ENCODE measurements around the gene PPP2R3B. TPM values are rescaled to one million over a fixed set of nuclear protein-coding genes. Genes with fewer than 3 reads are reported as not detected.
"Not testable (repeated sequence)": the region's sequence is repeated elsewhere in the genome, so short reads cannot be mapped to it uniquely, and the experiment has no call there.

PPP2R3B gene
- total and polyA plus RNA-seq, 3 experiments from 2014 or later: 10.0 to 23.1 (median 21.2) TPM

DNA sequence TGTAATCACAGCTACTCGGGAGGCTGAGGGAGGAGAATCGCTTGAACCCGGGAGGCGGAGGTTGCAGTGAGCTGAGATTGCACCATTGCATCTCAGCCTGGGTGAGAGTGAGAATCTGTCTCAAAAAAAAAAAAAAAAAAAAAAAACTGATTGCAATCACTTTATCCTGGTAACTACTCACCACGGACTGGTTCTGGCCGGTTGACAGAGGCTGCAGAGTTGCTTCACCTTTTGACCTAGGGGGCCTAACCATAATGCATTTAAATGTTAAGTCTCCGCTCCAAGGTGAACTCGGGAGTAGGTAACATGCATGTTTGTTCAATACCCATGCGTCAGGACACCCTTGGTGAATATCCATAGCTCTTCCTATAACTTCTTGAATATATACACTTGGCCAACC is 1.8 kb downstream of the PPP2R3B start:
- H3K27me3 Mint-ChIP-seq: peaks cover 0 to 5% of the 10 kb centered on the region in 2 donors
- Histone ChIP-seq H3K36me3 (ENCODE audit: insufficient read depth, low read length) (no peaks in the 10 kb centered on the region), H3K4me3 (ENCODE audit: low read length) (no peak overlapping the region), H3K9me3 (ENCODE audit: low read length) (no peaks in the 10 kb centered on the region), H3K4me1 (ENCODE audit: insufficient read depth, low read length) (peaks cover 6% of the 10 kb centered on the region), H3K27me3 (ENCODE audit: insufficient read depth, low read length, poor library complexity, severe bottlenecking) (no peaks in the 10 kb centered on the region), H3K27ac (ENCODE audit: low read depth, low read length) (no peak overlapping the region)
- POLR2A ChIA-PET: no interaction called here
- peak overlapping the region in 2 of 8 donors; percentile 43 to 64 for H3K27ac Mint-ChIP-seq
- no peaks in the 10 kb centered on the region for H3K9me3 Mint-ChIP-seq
- H3K4me1 Mint-ChIP-seq: peaks cover 8 to 15% (median 10%) of the 10 kb centered on the region in 3 donors
- no peak for DNase-seq
- H3K4me3 Mint-ChIP-seq: peak overlapping the region in 6 of 7 donors; percentile 31 to 69 (median 54)
- peaks cover 0 to 5% (median 0%) of the 10 kb centered on the region in 3 donors for H3K36me3 Mint-ChIP-seq
- CTCF ChIA-PET: no interaction called here

DNA sequence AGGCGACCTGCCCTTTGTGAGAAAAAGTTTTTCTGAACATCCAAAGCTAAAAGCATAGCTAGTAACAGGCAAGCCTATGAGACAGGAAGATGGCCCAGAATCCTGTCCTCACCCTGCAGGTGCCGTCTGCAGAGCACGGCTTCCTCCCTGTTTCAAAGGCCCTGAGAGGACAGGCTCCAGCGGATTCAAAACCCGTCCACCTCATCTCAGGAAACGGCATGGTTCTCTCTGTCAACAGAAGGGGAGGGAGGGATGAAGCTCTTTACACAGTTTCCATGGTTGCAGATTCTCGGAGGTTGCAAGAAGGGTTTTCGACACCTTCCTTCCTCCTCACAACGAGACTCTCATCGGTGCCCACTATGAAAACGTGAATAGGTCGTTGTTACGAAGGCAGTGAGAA is 8.3 kb downstream of the PPP2R3B start:
- no peak overlapping the region for H3K27ac Mint-ChIP-seq
- H3K9me3 Mint-ChIP-seq: no peaks in the 10 kb centered on the region

DNA sequence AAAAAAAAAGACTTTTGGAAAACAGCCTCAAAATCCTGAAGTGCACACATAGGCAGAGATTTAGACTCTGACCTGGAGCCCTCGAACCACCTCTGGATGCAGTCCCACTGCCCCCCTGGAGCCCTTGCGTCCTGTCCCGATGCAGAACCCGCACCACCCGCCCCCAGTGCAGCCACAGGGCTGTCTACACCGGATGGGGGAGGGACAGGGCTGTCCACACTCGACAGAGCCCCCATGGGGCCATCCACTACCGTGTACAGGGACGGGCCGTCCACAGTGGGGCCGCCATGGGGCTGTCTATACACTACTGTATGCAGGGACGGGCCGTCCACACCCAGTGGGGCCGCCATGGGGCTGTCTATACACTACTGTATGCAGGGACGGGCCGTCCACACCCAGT is 10.5 kb downstream of the PPP2R3B start:
- Mint-ChIP-seq H3K4me1 (peaks cover 21 to 41% (median 25%) of the 10 kb centered on the region in 3 donors), H3K27me3 (peaks cover 29 to 47% of the 10 kb centered on the region in 2 donors)
- CTCF ChIA-PET; H3K27me3 ChIP-seq (ENCODE audit: insufficient read depth, low read length, poor library complexity, severe bottlenecking); DNase-seq; POLR2A ChIA-PET; H3K4me3 ChIP-seq (ENCODE audit: low read length); H3K4me3 Mint-ChIP-seq; H3K9me3 Mint-ChIP-seq; H3K9me3 ChIP-seq (ENCODE audit: low read length); H3K36me3 Mint-ChIP-seq; H3K27ac Mint-ChIP-seq; H3K36me3 ChIP-seq (ENCODE audit: insufficient read depth, low read length); H3K27ac ChIP-seq (ENCODE audit: low read depth, low read length): not testable (repeated sequence)
- H3K4me1 ChIP-seq (ENCODE audit: insufficient read depth, low read length): peaks cover 17% of the 10 kb centered on the region

More for the DNA sequence above, 8.3 kb downstream of the PPP2R3B start:
- peaks cover 7% of the 10 kb centered on the region for H3K27me3 ChIP-seq (ENCODE audit: insufficient read depth, low read length, poor library complexity, severe bottlenecking)
- H3K4me3 Mint-ChIP-seq: peak overlapping the region in 1 of 7 donors; percentile 6
- no peaks in the 10 kb centered on the region for H3K9me3 ChIP-seq (ENCODE audit: low read length)
- H3K27ac ChIP-seq (ENCODE audit: low read depth, low read length): no peak overlapping the region
- H3K27me3 Mint-ChIP-seq: peaks cover 16 to 29% of the 10 kb centered on the region in 2 donors
- H3K4me1 Mint-ChIP-seq: peaks cover 14 to 28% (median 15%) of the 10 kb centered on the region in 3 donors
- ChIA-PET CTCF (no interaction called here), POLR2A (no interaction called here)
- H3K4me1 ChIP-seq (ENCODE audit: insufficient read depth, low read length): peaks cover 17% of the 10 kb centered on the region
- no peaks in the 10 kb centered on the region for H3K36me3 ChIP-seq (ENCODE audit: insufficient read depth, low read length)
- DNase-seq: no peak
- H3K36me3 Mint-ChIP-seq: peaks cover 0 to 5% (median 0%) of the 10 kb centered on the region in 3 donors
- H3K4me3 ChIP-seq (ENCODE audit: low read length): no peak overlapping the region

DNA sequence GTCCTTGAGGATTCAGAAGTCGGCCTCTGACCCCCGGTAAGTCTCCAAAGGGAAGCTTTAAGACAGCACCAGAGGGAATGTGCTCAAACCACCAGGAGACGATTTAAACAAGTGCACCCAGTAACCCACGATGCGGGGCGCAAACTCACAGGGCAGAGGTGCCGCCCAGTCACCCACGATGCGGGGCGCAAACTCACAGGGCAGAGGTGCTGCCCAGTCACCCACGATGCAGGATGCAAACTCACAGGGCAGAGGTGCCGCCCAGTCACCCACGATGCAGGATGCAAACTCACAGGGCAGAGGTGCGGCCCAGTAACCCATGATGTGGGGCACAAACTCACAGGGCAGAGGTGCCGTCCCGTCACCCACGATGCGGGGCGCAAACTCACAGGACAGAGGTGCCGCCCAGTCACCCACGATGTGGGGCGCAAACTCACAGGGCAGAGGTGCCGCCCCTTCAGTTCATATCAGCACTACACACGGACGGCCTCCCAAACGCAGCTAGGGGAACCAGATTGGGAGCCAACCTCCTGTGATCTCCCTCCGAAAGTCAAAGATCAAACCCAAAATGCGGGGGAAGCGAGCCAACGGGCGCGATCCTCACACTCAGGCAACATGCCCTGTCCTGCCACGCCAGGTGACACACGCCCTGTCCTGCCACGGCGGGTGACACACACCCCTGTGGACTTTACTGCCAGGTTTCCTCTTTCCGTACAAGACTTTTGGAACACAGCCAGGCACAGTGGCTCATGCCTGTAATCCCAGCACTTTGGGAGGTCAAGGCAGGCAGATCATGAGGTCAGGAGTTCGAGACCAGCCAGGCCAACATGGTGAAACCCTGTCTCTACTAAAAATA is 11.3 kb downstream of the PPP2R3B start:
- Mint-ChIP-seq H3K9me3 (no peaks in the 10 kb centered on the region), H3K4me3 (peak overlapping the region; percentile 34 to 83 (median 64)), H3K4me1 (peaks cover 21 to 47% (median 25%) of the 10 kb centered on the region in 3 donors), H3K27me3 (peaks cover 29 to 47% of the 10 kb centered on the region in 2 donors), H3K36me3 (peaks cover 0 to 7% (median 0%) of the 10 kb centered on the region in 3 donors), H3K27ac (no peak overlapping the region)
- CTCF ChIA-PET: no interaction called here
- DNase-seq: no peak
- POLR2A ChIA-PET: no interaction called here
- no peak overlapping the region for H3K4me3 ChIP-seq (ENCODE audit: low read length)
- H3K9me3 ChIP-seq (ENCODE audit: low read length): no peaks in the 10 kb centered on the region
- peaks cover 17% of the 10 kb centered on the region for H3K4me1 ChIP-seq (ENCODE audit: insufficient read depth, low read length)
- no peaks in the 10 kb centered on the region for H3K36me3 ChIP-seq (ENCODE audit: insufficient read depth, low read length)
- H3K27ac ChIP-seq (ENCODE audit: low read depth, low read length): no peak overlapping the region
- H3K27me3 ChIP-seq (ENCODE audit: insufficient read depth, low read length, poor library complexity, severe bottlenecking): peaks cover 7% of the 10 kb centered on the region

DNA sequence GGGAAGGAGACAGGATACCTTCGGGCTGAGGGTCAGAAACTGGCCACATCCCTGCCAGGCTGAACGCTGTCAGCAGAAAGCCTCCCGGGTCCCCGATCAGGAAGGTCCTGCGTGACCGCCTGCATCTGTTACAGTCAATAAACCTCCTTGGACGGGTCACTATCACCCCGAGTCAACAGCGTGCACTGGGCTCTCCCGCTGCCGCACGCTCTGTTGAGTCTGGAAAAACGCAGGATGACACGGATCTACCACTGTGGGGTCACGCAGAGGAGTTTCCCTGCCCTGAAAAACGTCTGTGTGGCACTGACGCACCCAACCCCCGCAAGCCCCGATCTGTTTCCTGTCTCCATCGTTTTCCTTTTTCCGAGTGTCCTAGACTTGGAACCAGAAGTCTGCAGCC is 12.1 kb downstream of the PPP2R3B start:
- Mint-ChIP-seq H3K4me3 (peak overlapping the region in 6 of 7 donors; percentile 34 to 69 (median 60)), H3K36me3 (peaks cover 0 to 6% (median 0%) of the 10 kb centered on the region in 3 donors), H3K27ac (peak overlapping the region in 2 of 8 donors; percentile 47 to 52), H3K4me1 (peaks cover 21 to 47% (median 25%) of the 10 kb centered on the region in 3 donors), H3K9me3 (no peaks in the 10 kb centered on the region), H3K27me3 (peaks cover 29 to 47% of the 10 kb centered on the region in 2 donors)
- H3K27ac ChIP-seq (ENCODE audit: low read depth, low read length): no peak overlapping the region
- no peak overlapping the region for H3K4me3 ChIP-seq (ENCODE audit: low read length)
- H3K4me1 ChIP-seq (ENCODE audit: insufficient read depth, low read length): peaks cover 17% of the 10 kb centered on the region
- CTCF ChIA-PET: no interaction called here
- POLR2A ChIA-PET: no interaction called here
- H3K9me3 ChIP-seq (ENCODE audit: low read length): no peaks in the 10 kb centered on the region
- peaks cover 7% of the 10 kb centered on the region for H3K27me3 ChIP-seq (ENCODE audit: insufficient read depth, low read length, poor library complexity, severe bottlenecking)
- no peaks in the 10 kb centered on the region for H3K36me3 ChIP-seq (ENCODE audit: insufficient read depth, low read length)
- DNase-seq: no peak

DNA sequence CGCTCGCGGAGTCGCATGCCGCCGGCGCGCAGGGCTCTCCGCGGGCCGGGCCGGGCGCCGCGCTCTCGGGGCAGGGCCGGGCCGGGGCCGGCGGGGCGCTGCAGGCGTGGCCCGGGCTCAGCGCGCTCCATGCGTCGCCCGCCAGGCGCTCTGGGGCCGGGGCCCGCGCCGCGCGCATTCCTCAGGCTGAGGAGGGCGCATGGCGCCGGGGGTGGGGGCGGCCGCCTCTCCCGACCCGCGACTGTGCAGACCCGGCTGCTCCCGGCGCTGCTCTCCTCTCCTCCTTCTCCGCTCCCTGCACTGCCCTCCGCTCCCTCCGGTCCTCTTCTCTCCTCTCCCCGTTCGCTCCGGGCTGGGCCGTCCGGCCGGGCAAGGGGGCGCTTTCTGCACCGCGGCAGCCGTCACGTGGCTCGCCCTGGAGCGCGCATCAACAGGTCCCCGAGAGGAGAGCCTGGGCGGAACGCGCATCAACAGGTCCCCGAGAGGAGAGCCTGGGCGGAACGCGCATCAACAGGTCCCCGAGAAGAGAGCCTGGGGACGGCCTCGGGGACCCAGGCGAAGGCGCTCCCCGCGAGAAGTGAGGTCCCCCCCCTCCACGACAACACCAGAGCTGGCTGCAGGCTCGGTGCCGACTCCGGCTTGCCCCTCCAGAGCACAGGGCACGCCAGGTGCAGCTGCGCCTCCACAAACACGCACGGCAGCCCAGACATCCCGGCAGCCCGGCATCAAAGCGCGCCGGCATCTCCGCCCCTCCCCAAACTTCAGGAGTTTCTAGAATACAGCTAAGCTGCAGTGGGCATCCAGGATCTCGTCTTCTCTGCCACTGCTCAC is 12.9 kb downstream of the PPP2R3B start:
- peak in 1 of 5 donors; percentile 37 for DNase-seq
- H3K4me1 ChIP-seq (ENCODE audit: insufficient read depth, low read length): peaks cover 16% of the 10 kb centered on the region
- peaks cover 29 to 47% of the 10 kb centered on the region in 2 donors for H3K27me3 Mint-ChIP-seq
- no peaks in the 10 kb centered on the region for H3K9me3 Mint-ChIP-seq
- H3K27me3 ChIP-seq (ENCODE audit: insufficient read depth, low read length, poor library complexity, severe bottlenecking): peaks cover 7% of the 10 kb centered on the region
- CTCF ChIA-PET: no interaction called here
- H3K4me3 Mint-ChIP-seq: peak overlapping the region in 6 of 7 donors; percentile 47 to 69 (median 60)
- POLR2A ChIA-PET: no interaction called here
- H3K4me3 ChIP-seq (ENCODE audit: low read length): no peak overlapping the region
- no peaks in the 10 kb centered on the region for H3K9me3 ChIP-seq (ENCODE audit: low read length)
- H3K27ac ChIP-seq (ENCODE audit: low read depth, low read length): no peak overlapping the region
- peaks cover 0 to 6% (median 0%) of the 10 kb centered on the region in 3 donors for H3K36me3 Mint-ChIP-seq
- peaks cover 21 to 47% (median 25%) of the 10 kb centered on the region in 3 donors for H3K4me1 Mint-ChIP-seq
- H3K36me3 ChIP-seq (ENCODE audit: insufficient read depth, low read length): no peaks in the 10 kb centered on the region
- no peak overlapping the region for H3K27ac Mint-ChIP-seq

DNA sequence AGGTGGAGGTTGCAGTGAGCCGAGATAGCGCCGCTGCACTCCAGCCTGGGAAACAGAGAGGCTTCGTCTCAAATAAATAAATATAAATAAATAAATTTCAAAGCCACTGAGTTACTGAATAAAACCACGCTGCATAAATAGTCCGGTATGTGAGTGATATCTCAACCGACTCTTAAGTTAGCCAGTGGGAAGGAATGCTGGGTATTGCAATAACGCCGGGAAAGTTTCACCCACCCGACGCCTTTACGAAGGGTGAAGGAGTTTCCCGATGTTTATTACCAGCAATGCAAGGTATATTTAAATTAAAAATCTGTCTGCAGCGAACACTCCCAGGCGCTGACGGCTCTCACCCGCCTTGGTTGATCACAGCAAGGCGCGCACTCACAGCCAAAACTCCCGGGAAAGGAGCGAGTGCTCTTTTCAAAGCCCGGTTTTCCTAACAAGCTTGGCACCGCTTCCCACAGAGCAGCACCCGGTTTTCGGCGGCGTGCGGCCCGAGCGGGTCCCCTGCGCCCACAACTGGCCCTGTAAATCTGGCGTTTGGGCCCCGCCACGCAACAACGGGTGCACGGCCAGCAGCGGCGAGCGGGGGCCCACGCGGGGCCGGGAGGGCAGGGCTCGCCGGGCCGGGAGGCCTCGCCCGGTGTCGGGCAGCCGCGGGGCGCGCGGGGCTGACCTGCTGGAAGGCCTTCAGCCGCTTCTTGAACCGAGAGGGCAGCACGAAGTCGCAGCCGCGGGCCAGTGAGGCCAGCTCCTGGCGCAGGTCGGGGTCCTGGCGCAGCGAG is 13.7 kb downstream of the PPP2R3B start:
- H3K27ac Mint-ChIP-seq: no peak overlapping the region

More for the DNA sequence above, 13.7 kb downstream of the PPP2R3B start:
- Mint-ChIP-seq H3K4me3 (peak overlapping the region in 3 of 7 donors; percentile 6 to 47 (median 26)), H3K4me1 (peaks cover 21 to 42% (median 25%) of the 10 kb centered on the region in 3 donors), H3K36me3 (peaks cover 0 to 3% (median 0%) of the 10 kb centered on the region in 3 donors), H3K9me3 (no peaks in the 10 kb centered on the region), H3K27me3 (peaks cover 28 to 44% of the 10 kb centered on the region in 2 donors)
- POLR2A ChIA-PET: no interaction called here
- CTCF ChIA-PET: no interaction called here
- Histone ChIP-seq H3K9me3 (ENCODE audit: low read length) (no peaks in the 10 kb centered on the region), H3K4me1 (ENCODE audit: insufficient read depth, low read length) (peaks cover 12% of the 10 kb centered on the region), H3K4me3 (ENCODE audit: low read length) (no peak overlapping the region), H3K36me3 (ENCODE audit: insufficient read depth, low read length) (no peaks in the 10 kb centered on the region), H3K27me3 (ENCODE audit: insufficient read depth, low read length, poor library complexity, severe bottlenecking) (peaks cover 7% of the 10 kb centered on the region), H3K27ac (ENCODE audit: low read depth, low read length) (no peak overlapping the region)
- DNase-seq: no peak

Measured in CD8-positive, alpha-beta memory T cell (primary cell).